Measurements from ENCODE around the gene CRYL1. TPM values are rescaled to one million over a fixed set of nuclear protein-coding genes. Genes with fewer than 3 reads are reported as not detected.

Gene CRYL1
- total RNA-seq, 6 donors from 2014 or later, result 22.2 to 38.9 (median 28.7) TPM

DNA sequence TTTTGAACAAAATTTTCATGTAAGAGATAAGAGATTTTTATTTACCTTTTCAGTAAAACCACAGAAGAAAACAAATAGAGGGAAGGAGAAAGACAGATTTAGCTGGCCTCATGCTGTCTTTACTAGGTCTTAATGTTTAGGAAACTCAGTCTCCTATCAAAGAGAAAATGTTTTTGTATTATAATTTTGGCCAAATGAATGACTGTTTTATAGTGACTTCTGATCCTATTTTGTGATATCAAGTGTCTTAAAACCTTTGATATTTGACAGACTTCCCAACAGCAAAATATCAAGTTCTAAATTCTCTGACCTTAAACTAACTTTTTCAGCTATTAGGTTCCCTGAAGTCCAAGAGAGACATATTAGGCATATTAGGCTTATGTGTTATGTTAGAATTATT, 27.0 kb downstream of the CRYL1 start:
- Histone ChIP-seq H3K4me3 (no peak overlapping the region), H3K27ac (no peak overlapping the region), H3K27me3 (no peaks in the 10 kb centered on the region), H3K9me3 (no peaks in the 10 kb centered on the region), H3K4me1 (peaks cover 0 to 9% (median 4%) of the 10 kb centered on the region in 4 donors), H3K36me3 (no peaks in the 10 kb centered on the region)
- TF ChIP-seq EP300 (IDR thresholded peaks at IDR 0.05) (no peak), POLR2A (IDR thresholded peaks at IDR 0.05) (no peak)
- ATAC-seq (ENCODE audit: low FRiP score in 2 of 2) (no peak), DNase-seq (no peak)

DNA sequence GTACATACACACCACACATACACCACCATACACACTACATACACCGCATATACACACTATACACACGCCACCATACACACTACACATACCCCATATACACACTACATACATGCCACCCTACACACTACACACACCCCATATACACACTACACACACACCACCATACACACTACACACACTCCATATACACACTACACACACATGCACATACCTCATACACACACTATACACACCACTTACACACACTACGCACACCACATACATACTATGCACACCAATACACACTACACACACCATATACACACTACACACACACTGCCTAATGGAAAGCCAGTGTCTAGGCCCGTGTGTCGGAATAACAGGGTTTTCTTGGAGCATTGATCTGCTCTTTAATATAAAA, 27.5 kb downstream of the CRYL1 start:
- Histone ChIP-seq H3K27me3 (no peaks in the 10 kb centered on the region), H3K4me3 (no peak overlapping the region), H3K27ac (no peak overlapping the region), H3K9me3 (no peaks in the 10 kb centered on the region), H3K4me1 (peaks cover 0 to 9% (median 4%) of the 10 kb centered on the region in 4 donors), H3K36me3 (no peaks in the 10 kb centered on the region)
- DNase-seq (no peak), ATAC-seq (ENCODE audit: low FRiP score in 2 of 2) (no peak)
- TF ChIP-seq, protein P1, sequence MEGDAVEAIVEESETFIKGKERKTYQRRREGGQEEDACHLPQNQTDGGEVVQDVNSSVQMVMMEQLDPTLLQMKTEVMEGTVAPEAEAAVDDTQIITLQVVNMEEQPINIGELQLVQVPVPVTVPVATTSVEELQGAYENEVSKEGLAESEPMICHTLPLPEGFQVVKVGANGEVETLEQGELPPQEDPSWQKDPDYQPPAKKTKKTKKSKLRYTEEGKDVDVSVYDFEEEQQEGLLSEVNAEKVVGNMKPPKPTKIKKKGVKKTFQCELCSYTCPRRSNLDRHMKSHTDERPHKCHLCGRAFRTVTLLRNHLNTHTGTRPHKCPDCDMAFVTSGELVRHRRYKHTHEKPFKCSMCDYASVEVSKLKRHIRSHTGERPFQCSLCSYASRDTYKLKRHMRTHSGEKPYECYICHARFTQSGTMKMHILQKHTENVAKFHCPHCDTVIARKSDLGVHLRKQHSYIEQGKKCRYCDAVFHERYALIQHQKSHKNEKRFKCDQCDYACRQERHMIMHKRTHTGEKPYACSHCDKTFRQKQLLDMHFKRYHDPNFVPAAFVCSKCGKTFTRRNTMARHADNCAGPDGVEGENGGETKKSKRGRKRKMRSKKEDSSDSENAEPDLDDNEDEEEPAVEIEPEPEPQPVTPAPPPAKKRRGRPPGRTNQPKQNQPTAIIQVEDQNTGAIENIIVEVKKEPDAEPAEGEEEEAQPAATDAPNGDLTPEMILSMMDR (IDR thresholded peaks at IDR 0.05), result no peak
- TF ChIP-seq EP300 (IDR thresholded peaks at IDR 0.05) (no peak), POLR2A (IDR thresholded peaks at IDR 0.05) (no peak), POLR2AphosphoS5 (IDR thresholded peaks at IDR 0.05) (no peak)
- 63 to 64% methylated on average over 5 of the region's 5 CpGs for WGBS, 2 donors

- TF ChIP-seq, protein P1 (IDR thresholded peaks at IDR 0.05), result no peak
- TF ChIP-seq POLR2A (IDR thresholded peaks at IDR 0.05), result no peak
- TF ChIP-seq POLR2AphosphoS5 (IDR thresholded peaks at IDR 0.05), result no peak
- TF ChIP-seq EP300 (IDR thresholded peaks at IDR 0.05), result no peak
- Histone ChIP-seq H3K27ac (no peak overlapping the region), H3K4me3 (no peak overlapping the region), H3K36me3 (no peaks in the 10 kb centered on the region), H3K27me3 (no peaks in the 10 kb centered on the region), H3K9me3 (no peaks in the 10 kb centered on the region), H3K4me1 (peaks cover 0 to 9% (median 4%) of the 10 kb centered on the region in 4 donors)
- ATAC-seq (ENCODE audit: low FRiP score in 2 of 2) (no peak), DNase-seq (no peak)
- 72 to 73% methylated on average over 10 of the region's 10 CpGs for WGBS, 2 donors
Observed at GRCh38 chr13:20497006-20497775, 28.5 kb downstream of the CRYL1 start.

GRCh38 chr13:20495087-20496023, 30.3 kb downstream of the CRYL1 start:
- Histone ChIP-seq H3K4me1 (peaks cover 0 to 9% (median 4%) of the 10 kb centered on the region in 4 donors), H3K36me3 (no peaks in the 10 kb centered on the region), H3K9me3 (no peaks in the 10 kb centered on the region), H3K27me3 (no peaks in the 10 kb centered on the region), H3K27ac (no peak overlapping the region), H3K4me3 (peak overlapping the region in 1 of 4 donors; percentile 19)
- 26 to 27% methylated on average over 14 of the region's 14 CpGs for WGBS, 2 donors
- DNase-seq, result peak in 1 of 2 donors; percentile 71
- TF ChIP-seq, protein P1 (IDR thresholded peaks at IDR 0.05), result peak; percentile 87 to 93 (median 90)
- TF ChIP-seq POLR2AphosphoS5 (IDR thresholded peaks at IDR 0.05) (no peak), EP300 (IDR thresholded peaks at IDR 0.05) (no peak)
- ATAC-seq (ENCODE audit: low FRiP score in 2 of 2), result peak; percentile 88 to 95

- peaks cover 0 to 9% (median 4%) of the 10 kb centered on the region in 4 donors for H3K4me1 ChIP-seq
- ATAC-seq (ENCODE audit: low FRiP score in 2 of 2), result no peak
Observed at GRCh38 chr13:20494656-20495055, 31.0 kb downstream of the CRYL1 start.

More at GRCh38 chr13:20494656-20495055, 31.0 kb downstream of the CRYL1 start:
- Histone ChIP-seq H3K9me3 (no peaks in the 10 kb centered on the region), H3K27me3 (no peaks in the 10 kb centered on the region), H3K36me3 (no peaks in the 10 kb centered on the region), H3K4me3 (no peak overlapping the region), H3K27ac (no peak overlapping the region)
- DNase-seq, result no peak
- 49 to 58% methylated on average over 8 of the region's 8 CpGs for WGBS, 2 donors
- no peak for TF ChIP-seq POLR2AphosphoS5 (IDR thresholded peaks at IDR 0.05)
- no peak for TF ChIP-seq POLR2A (IDR thresholded peaks at IDR 0.05)
- TF ChIP-seq, protein P1 (IDR thresholded peaks at IDR 0.05), result no peak
- TF ChIP-seq EP300 (IDR thresholded peaks at IDR 0.05), result no peak
